ENCODE measurements around the gene PRRT3. TPM values are rescaled to one million over a fixed set of nuclear protein-coding genes. Genes with fewer than 3 reads are reported as not detected.
"Not testable (repeated sequence)": the region's sequence is repeated elsewhere in the genome, so short reads cannot be mapped to it uniquely, and the experiment has no call there.

The PRRT3 gene
- total RNA-seq, 1 donor from 2014 or later: 1.9 TPM

DNA sequence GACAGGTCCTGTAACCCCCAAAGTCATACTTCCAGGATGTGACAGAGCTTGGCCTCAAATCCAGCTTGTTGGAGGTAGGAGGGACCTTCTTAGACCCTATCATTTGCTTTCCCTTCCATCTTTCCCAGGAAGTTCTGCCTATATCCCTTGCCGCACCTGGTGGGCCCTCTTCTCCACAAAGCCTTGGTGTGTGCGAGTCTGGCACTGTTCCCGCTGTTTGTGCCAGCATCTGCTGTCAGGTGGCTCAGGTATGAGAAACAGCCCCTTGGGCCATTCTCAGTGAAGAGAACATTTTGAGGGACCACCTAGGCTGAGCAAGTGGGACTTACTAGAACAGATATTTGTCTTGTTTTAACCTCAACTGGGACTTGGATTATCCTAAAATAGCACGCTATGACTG is 48.3 kb downstream of the PRRT3 start:
- no peak for DNase-seq (ENCODE audit: low spot score)
- Mint-ChIP-seq H3K4me1 (ENCODE audit: unreplicated experiment) (peaks cover 11% of the 10 kb centered on the region), H3K4me3 (ENCODE audit: unreplicated experiment) (no peak overlapping the region), H3K36me3 (ENCODE audit: low read depth, unreplicated experiment) (no peaks in the 10 kb centered on the region), H3K27ac (ENCODE audit: unreplicated experiment) (no peak overlapping the region), H3K9me3 (ENCODE audit: unreplicated experiment) (no peaks in the 10 kb centered on the region), H3K27me3 (ENCODE audit: unreplicated experiment) (peaks cover 2% of the 10 kb centered on the region)
- TF ChIP-seq, protein P1, sequence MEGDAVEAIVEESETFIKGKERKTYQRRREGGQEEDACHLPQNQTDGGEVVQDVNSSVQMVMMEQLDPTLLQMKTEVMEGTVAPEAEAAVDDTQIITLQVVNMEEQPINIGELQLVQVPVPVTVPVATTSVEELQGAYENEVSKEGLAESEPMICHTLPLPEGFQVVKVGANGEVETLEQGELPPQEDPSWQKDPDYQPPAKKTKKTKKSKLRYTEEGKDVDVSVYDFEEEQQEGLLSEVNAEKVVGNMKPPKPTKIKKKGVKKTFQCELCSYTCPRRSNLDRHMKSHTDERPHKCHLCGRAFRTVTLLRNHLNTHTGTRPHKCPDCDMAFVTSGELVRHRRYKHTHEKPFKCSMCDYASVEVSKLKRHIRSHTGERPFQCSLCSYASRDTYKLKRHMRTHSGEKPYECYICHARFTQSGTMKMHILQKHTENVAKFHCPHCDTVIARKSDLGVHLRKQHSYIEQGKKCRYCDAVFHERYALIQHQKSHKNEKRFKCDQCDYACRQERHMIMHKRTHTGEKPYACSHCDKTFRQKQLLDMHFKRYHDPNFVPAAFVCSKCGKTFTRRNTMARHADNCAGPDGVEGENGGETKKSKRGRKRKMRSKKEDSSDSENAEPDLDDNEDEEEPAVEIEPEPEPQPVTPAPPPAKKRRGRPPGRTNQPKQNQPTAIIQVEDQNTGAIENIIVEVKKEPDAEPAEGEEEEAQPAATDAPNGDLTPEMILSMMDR (IDR thresholded peaks at IDR 0.05; ENCODE audit: unreplicated experiment): no peak

DNA sequence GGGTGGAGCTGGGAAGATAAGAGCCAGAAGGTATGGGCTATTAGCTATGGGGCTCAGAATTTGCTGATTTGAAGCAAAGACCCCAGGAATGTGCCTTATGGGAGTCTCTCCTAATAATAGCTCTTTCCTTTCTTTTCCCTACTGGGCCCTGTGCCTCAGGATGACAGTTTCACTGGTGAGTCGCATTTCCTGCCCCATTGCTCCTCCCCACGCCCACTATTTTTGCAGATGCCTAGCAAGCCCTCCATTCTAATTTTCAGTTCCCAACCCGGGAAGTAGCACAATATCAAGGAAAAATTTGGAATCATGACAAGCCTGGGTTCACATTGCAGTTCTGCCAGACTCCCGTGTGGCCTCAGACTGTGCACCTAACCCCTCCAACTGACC is 49.0 kb downstream of the PRRT3 start:
- H3K36me3 Mint-ChIP-seq (ENCODE audit: low read depth, unreplicated experiment): no peaks in the 10 kb centered on the region
- peaks cover 11% of the 10 kb centered on the region for H3K4me1 Mint-ChIP-seq (ENCODE audit: unreplicated experiment)
- H3K27me3 Mint-ChIP-seq (ENCODE audit: unreplicated experiment): peaks cover 3% of the 10 kb centered on the region
- no peaks in the 10 kb centered on the region for H3K9me3 Mint-ChIP-seq (ENCODE audit: unreplicated experiment)
- DNase-seq (ENCODE audit: low spot score): no peak
- TF ChIP-seq, protein P1 (IDR thresholded peaks at IDR 0.05; ENCODE audit: unreplicated experiment): no peak
- H3K4me3 Mint-ChIP-seq (ENCODE audit: unreplicated experiment): no peak overlapping the region
- H3K27ac Mint-ChIP-seq (ENCODE audit: unreplicated experiment): no peak overlapping the region

DNA sequence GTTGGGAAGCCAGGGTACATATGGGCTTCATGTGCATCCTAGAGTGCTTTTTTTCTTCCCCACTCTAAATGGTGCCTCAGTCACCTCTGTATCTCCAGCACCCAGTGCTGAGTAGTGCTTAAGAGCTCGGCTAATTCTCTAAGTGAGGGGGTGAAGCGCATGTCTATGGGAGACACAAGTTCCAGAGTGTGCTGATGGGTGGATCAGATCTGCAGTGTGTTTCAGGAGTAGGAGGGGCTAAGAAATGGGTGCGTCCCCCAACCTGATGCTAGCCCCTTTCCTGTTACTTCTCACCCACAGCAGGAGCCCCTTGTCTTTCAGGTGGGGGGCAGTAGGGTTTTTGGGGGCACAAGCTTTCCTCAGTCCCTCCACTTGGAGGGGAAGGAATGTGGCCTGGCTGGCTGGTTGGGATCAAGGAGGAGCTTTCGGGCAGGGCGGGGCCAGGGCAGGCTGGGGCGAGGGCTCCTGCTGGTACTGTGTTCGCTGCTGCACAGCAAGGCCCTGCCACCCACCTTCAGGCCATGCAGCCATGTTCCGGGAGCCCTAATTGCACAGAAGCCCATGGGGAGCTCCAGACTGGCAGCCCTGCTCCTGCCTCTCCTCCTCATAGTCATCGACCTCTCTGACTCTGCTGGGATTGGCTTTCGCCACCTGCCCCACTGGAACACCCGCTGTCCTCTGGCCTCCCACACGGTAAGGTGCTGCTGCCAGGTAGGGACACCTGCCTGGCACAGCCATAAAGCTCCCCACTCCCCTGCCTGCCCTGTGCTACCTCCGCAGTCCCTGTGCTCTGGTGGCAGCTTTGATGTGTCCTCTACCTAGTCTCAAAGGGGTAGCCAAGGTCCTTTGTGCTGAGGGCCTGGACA is 49.6 kb downstream of the PRRT3 start, which contains the start of gene IL17RE:
Gene IL17RE, plus strand, starts transcription at position 477 of the 866 bp plus-strand sequence. Its CDS starts 85 bp downstream, at position 562.
- H3K9me3 Mint-ChIP-seq (ENCODE audit: unreplicated experiment): no peaks in the 10 kb centered on the region
- H3K27me3 Mint-ChIP-seq (ENCODE audit: unreplicated experiment): peaks cover 3% of the 10 kb centered on the region
- TF ChIP-seq, protein P1 (IDR thresholded peaks at IDR 0.05; ENCODE audit: unreplicated experiment): no peak
- no peak for DNase-seq (ENCODE audit: low spot score)
- H3K4me1 Mint-ChIP-seq (ENCODE audit: unreplicated experiment): peaks cover 11% of the 10 kb centered on the region
- H3K36me3 Mint-ChIP-seq (ENCODE audit: low read depth, unreplicated experiment): no peaks in the 10 kb centered on the region
- no peak within 1 kb of the TSS for H3K4me3 Mint-ChIP-seq (ENCODE audit: unreplicated experiment)
- H3K27ac Mint-ChIP-seq (ENCODE audit: unreplicated experiment): no peak within 1 kb of the TSS

DNA sequence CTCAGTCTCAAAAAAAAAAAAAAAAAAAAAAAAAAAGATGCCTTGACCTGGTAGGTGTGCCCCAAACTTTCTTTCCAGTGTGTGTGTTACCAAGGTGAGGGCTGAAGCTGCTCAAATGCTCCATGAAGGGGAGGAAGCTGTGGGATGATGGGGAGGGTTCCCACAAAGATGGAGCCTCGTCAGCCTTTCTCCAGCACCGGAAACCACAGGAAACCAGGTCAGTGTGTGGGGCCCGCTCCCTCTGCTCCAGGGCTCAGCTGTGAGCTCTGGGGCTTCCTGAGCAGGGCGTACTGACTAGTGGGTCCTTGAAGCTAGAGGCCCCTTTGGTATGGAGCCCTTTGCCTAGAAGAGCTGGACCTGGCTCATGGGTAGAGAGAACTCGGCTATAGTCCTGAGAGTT is 50.2 kb downstream of the PRRT3 start:
- H3K4me1 Mint-ChIP-seq (ENCODE audit: unreplicated experiment): peaks cover 11% of the 10 kb centered on the region
- no peak overlapping the region for H3K4me3 Mint-ChIP-seq (ENCODE audit: unreplicated experiment)

DNA sequence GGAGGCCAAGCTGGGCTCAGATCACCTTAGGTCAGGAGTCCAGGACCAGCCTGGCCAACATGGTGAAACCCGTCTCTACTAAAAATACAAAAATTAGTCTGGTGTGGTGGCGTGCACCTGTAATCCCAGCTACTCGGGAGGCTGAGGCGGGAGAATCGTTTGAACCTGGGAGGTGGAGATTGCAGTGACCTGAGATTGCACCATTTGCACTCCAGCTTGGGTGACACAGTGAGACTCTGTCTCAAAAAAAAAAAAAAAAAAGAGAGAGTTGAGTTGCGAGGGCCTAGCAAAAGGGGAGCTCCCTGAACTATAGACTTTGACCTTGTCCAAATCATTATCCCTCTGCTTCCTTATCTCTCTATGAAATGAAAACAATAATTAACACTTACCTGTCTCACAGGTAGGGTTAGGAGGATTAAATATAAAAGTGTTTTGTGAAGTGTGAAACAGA is 51.2 kb downstream of the PRRT3 start:
- peaks cover 11% of the 10 kb centered on the region for H3K4me1 Mint-ChIP-seq (ENCODE audit: unreplicated experiment)
- DNase-seq (ENCODE audit: low spot score); H3K9me3 Mint-ChIP-seq (ENCODE audit: unreplicated experiment); H3K4me3 Mint-ChIP-seq (ENCODE audit: unreplicated experiment); H3K36me3 Mint-ChIP-seq (ENCODE audit: low read depth, unreplicated experiment); H3K27me3 Mint-ChIP-seq (ENCODE audit: unreplicated experiment); H3K27ac Mint-ChIP-seq (ENCODE audit: unreplicated experiment): not testable (repeated sequence)

More for the DNA sequence above, 50.2 kb downstream of the PRRT3 start:
- DNase-seq (ENCODE audit: low spot score): no peak
- H3K36me3 Mint-ChIP-seq (ENCODE audit: low read depth, unreplicated experiment): no peaks in the 10 kb centered on the region
- TF ChIP-seq, protein P1 (IDR thresholded peaks at IDR 0.05; ENCODE audit: unreplicated experiment): no peak
- no peak overlapping the region for H3K27ac Mint-ChIP-seq (ENCODE audit: unreplicated experiment)
- peaks cover 5% of the 10 kb centered on the region for H3K27me3 Mint-ChIP-seq (ENCODE audit: unreplicated experiment)
- no peaks in the 10 kb centered on the region for H3K9me3 Mint-ChIP-seq (ENCODE audit: unreplicated experiment)

Measured in endothelial cell (in vitro differentiated cells).